Measurements from ENCODE around the gene RRM2. TPM values are rescaled to one million over a fixed set of nuclear protein-coding genes. Genes with fewer than 3 reads are reported as not detected.

Gene RRM2
- polyA plus RNA-seq, 1 donor from 2014 or later, result 0.57 TPM

- Histone ChIP-seq H2AFZ (ENCODE audit: low read depth, low read length) (no peak overlapping the region), H3K4me2 (ENCODE audit: low read length) (no peak overlapping the region), H4K20me1 (ENCODE audit: insufficient read depth) (no peaks in the 10 kb centered on the region), H3K9me3 (ENCODE audit: low read length) (no peaks in the 10 kb centered on the region), H3K4me3 (ENCODE audit: low read length) (no peak overlapping the region), H3K9me2 (ENCODE audit: insufficient read depth, low read length) (no peaks in the 10 kb centered on the region), H3K9ac (ENCODE audit: low read length) (peak overlapping the region; percentile 31), H3K79me2 (replicated peaks; ENCODE audit: insufficient read depth, low read length) (no peaks in the 10 kb centered on the region), H3F3A (ENCODE audit: insufficient read depth, low read length, poor library complexity, severe bottlenecking) (no peaks in the 10 kb centered on the region), H3K36me3 (ENCODE audit: insufficient read depth, low read length) (no peaks in the 10 kb centered on the region), H3K27ac (ENCODE audit: low read length) (peak overlapping the region; percentile 26), H3K27me3 (ENCODE audit: insufficient read depth, low read depth, low read length) (no peaks in the 10 kb centered on the region)
- TF ChIP-seq EZH2 (IDR thresholded peaks at IDR 0.05; ENCODE audit: borderline replicate concordance, insufficient read depth, low read length, poor library complexity, severe bottlenecking), result no peak
- TF ChIP-seq TAF1 (IDR thresholded peaks at IDR 0.05; ENCODE audit: low read depth), result no peak
- no peak for TF ChIP-seq POLR2AphosphoS5 (IDR thresholded peaks at IDR 0.05)
- no peak for TF ChIP-seq REST (IDR thresholded peaks at IDR 0.05; ENCODE audit: borderline replicate concordance)
- no peak for TF ChIP-seq MXI1 (conservative IDR thresholded peaks at IDR 0.05; ENCODE audit: poor library complexity, severe bottlenecking)
- no peak for TF ChIP-seq SMC3 (conservative IDR thresholded peaks at IDR 0.05; ENCODE audit: poor library complexity)
- no peak for TF ChIP-seq RAD21 (conservative IDR thresholded peaks at IDR 0.05)
- TF ChIP-seq EP300 (conservative IDR thresholded peaks at IDR 0.05; ENCODE audit: poor library complexity, severe bottlenecking), result no peak
- TF ChIP-seq CTCF (IDR thresholded peaks at IDR 0.05; ENCODE audit: poor library complexity, severe bottlenecking), result no peak
Measured at GRCh38 chr2:10094271-10094814, 28.2 kb upstream of the RRM2 start.

GRCh38 chr2:10095175-10095574 is 27.4 kb upstream of the RRM2 start:
- no peaks in the 10 kb centered on the region for H4K20me1 ChIP-seq (ENCODE audit: insufficient read depth)
- H3K9me2 ChIP-seq (ENCODE audit: insufficient read depth, low read length), result no peaks in the 10 kb centered on the region
- H3F3A ChIP-seq (ENCODE audit: insufficient read depth, low read length, poor library complexity, severe bottlenecking), result no peaks in the 10 kb centered on the region
- no peaks in the 10 kb centered on the region for H3K36me3 ChIP-seq (ENCODE audit: insufficient read depth, low read length)
- no peaks in the 10 kb centered on the region for H3K27me3 ChIP-seq (ENCODE audit: insufficient read depth, low read depth, low read length)
- TF ChIP-seq EZH2 (IDR thresholded peaks at IDR 0.05; ENCODE audit: borderline replicate concordance, insufficient read depth, low read length, poor library complexity, severe bottlenecking) (no peak), SMC3 (conservative IDR thresholded peaks at IDR 0.05; ENCODE audit: poor library complexity) (no peak), TAF1 (IDR thresholded peaks at IDR 0.05; ENCODE audit: low read depth) (no peak), MXI1 (conservative IDR thresholded peaks at IDR 0.05; ENCODE audit: poor library complexity, severe bottlenecking) (no peak), EP300 (conservative IDR thresholded peaks at IDR 0.05; ENCODE audit: poor library complexity, severe bottlenecking) (no peak), CTCF (IDR thresholded peaks at IDR 0.05; ENCODE audit: poor library complexity, severe bottlenecking) (no peak), RAD21 (conservative IDR thresholded peaks at IDR 0.05) (no peak), REST (IDR thresholded peaks at IDR 0.05; ENCODE audit: borderline replicate concordance) (no peak), POLR2AphosphoS5 (IDR thresholded peaks at IDR 0.05) (no peak)
- no peak overlapping the region for H3K27ac ChIP-seq (ENCODE audit: low read length)
- no peak overlapping the region for H3K9ac ChIP-seq (ENCODE audit: low read length)
- no peak overlapping the region for H2AFZ ChIP-seq (ENCODE audit: low read depth, low read length)
- no peak overlapping the region for H3K4me2 ChIP-seq (ENCODE audit: low read length)
- no peak overlapping the region for H3K4me3 ChIP-seq (ENCODE audit: low read length)
- H3K79me2 ChIP-seq (replicated peaks; ENCODE audit: insufficient read depth, low read length), result no peaks in the 10 kb centered on the region
- no peaks in the 10 kb centered on the region for H3K9me3 ChIP-seq (ENCODE audit: low read length)

All from neural cell (in vitro differentiated cells).